ENCODE data around the gene PDE10A.

The PDE10A gene

GRCh38 chr6:165640806-165641205, 22.2 kb downstream of the PDE10A start:
- DNase-seq (ENCODE audit: insufficient read length, low spot score) (no peak), FAIRE-seq (no peak)
- TF ChIP-seq, protein P1, sequence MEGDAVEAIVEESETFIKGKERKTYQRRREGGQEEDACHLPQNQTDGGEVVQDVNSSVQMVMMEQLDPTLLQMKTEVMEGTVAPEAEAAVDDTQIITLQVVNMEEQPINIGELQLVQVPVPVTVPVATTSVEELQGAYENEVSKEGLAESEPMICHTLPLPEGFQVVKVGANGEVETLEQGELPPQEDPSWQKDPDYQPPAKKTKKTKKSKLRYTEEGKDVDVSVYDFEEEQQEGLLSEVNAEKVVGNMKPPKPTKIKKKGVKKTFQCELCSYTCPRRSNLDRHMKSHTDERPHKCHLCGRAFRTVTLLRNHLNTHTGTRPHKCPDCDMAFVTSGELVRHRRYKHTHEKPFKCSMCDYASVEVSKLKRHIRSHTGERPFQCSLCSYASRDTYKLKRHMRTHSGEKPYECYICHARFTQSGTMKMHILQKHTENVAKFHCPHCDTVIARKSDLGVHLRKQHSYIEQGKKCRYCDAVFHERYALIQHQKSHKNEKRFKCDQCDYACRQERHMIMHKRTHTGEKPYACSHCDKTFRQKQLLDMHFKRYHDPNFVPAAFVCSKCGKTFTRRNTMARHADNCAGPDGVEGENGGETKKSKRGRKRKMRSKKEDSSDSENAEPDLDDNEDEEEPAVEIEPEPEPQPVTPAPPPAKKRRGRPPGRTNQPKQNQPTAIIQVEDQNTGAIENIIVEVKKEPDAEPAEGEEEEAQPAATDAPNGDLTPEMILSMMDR (IDR thresholded peaks at IDR 0.05; ENCODE audit: insufficient read depth, missing control alignments): no peak

DNA sequence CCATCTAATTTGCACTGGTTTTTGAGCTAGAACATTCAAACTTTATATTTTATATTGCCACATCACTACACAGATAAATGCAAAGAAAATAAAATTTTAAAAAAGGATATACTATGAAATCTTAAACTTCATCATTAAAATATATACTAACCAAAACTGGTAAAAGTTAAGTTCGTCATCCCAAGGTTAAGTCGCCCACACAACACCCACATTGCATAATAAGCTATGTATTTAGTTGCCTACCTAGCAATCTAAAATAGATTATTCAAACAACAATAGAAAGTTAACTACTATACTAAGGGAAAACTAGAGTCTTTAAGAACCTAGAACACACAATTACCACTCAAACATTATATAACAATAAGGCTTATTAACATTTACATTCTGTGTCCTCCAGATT, 24.5 kb downstream of the PDE10A start:
- no peak for FAIRE-seq

GRCh38 chr6:165637586-165637985, 25.5 kb downstream of the PDE10A start:
- DNase-seq (ENCODE audit: insufficient read length, low spot score): no peak
- no peak for FAIRE-seq
- TF ChIP-seq, protein P1 (IDR thresholded peaks at IDR 0.05; ENCODE audit: insufficient read depth, missing control alignments): no peak

More for the DNA sequence above, 24.5 kb downstream of the PDE10A start:
- TF ChIP-seq, protein P1 (IDR thresholded peaks at IDR 0.05; ENCODE audit: insufficient read depth, missing control alignments): no peak
- no peak for DNase-seq (ENCODE audit: insufficient read length, low spot score)

DNA sequence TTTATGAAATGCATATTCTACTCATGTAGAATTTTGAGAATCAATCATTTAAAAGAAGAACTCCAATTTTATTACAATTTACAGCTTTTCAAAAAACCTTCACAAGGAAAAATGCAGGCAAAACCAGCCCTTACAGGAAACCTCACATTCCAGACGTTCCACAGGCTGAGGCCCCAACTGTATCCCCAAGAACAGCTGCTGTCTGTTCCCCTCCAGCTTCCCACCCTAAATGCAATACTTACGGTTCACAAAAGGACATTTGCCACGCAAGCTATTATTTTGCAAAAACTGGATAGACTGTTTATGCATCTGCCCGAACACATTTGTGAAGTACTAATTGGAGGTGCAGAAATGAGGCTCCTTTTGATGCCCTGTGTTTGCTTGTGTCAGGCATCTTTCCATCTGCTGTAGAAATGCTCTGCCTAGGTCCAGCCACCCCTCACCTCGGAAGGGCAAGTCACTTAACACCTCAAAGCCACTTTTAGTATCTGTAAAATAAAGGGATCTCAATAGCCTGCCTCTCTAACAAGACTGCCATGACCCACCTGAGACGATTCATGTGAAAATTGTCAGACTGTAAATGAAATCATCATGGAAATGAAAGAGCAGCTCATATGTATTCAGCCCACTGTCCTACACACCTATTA, 26.5 kb downstream of the PDE10A start:
- DNase-seq (ENCODE audit: insufficient read length, low spot score) (no peak), FAIRE-seq (no peak)
- TF ChIP-seq, protein P1 (IDR thresholded peaks at IDR 0.05; ENCODE audit: insufficient read depth, missing control alignments): no peak

GRCh38 chr6:165635965-165636364, 27.1 kb downstream of the PDE10A start:
- FAIRE-seq: no peak
- DNase-seq (ENCODE audit: insufficient read length, low spot score): no peak
- TF ChIP-seq, protein P1 (IDR thresholded peaks at IDR 0.05; ENCODE audit: insufficient read depth, missing control alignments): no peak

GRCh38 chr6:165634101-165634880, 28.8 kb downstream of the PDE10A start:
- FAIRE-seq: no peak
- TF ChIP-seq, protein P1 (IDR thresholded peaks at IDR 0.05; ENCODE audit: insufficient read depth, missing control alignments): no peak
- DNase-seq (ENCODE audit: insufficient read length, low spot score): no peak

DNA sequence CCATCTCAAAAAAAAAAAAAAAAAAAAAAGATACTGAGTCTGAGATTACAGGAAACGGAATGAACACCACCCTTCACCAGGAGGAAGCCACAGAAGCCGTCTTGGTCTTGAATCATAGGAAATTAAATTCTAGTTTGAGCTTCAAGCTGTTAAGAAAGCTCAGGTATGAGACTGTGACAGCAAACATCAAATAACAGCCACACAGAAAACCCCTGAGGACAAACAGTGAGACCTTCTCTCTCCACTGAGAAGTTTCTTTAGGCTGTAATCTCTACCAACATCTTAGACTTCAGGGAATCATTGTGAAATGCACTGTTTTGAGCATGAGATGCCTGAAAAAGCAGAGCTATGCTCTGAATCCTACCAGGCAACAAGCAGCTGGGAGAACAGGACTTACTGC, 30.8 kb downstream of the PDE10A start:
- FAIRE-seq (no peak), DNase-seq (ENCODE audit: insufficient read length, low spot score) (no peak)

More for the DNA sequence above, 30.8 kb downstream of the PDE10A start:
- TF ChIP-seq, protein P1 (IDR thresholded peaks at IDR 0.05; ENCODE audit: insufficient read depth, missing control alignments): no peak
